ENCODE data around the gene RAB3GAP1.

The RAB3GAP1 gene

GRCh38 chr2:135164431-135164830 is 112.3 kb downstream of the RAB3GAP1 start:
- DNase-seq (ENCODE audit: low read depth): no peak

- DNase-seq (ENCODE audit: low read depth): no peak
These were observed 115.2 kb downstream of the RAB3GAP1 start for GRCh38 chr2:135167273-135167672.

GRCh38 chr2:135168204-135168856 is 116.2 kb downstream of the RAB3GAP1 start:
- no peak for DNase-seq (ENCODE audit: low read depth)

GRCh38 chr2:135169900-135170753 is 118.0 kb downstream of the RAB3GAP1 start:
- DNase-seq (ENCODE audit: low read depth): no peak

GRCh38 chr2:135174049-135174809 is 122.1 kb downstream of the RAB3GAP1 start:
- DNase-seq (ENCODE audit: low read depth): no peak

GRCh38 chr2:135174810-135175093 is 122.7 kb downstream of the RAB3GAP1 start:
- DNase-seq (ENCODE audit: low read depth): no peak

GRCh38 chr2:135175177-135175576 is 123.1 kb downstream of the RAB3GAP1 start:
- no peak for DNase-seq (ENCODE audit: low read depth)

GRCh38 chr2:135179689-135180088 is 127.6 kb downstream of the RAB3GAP1 start:
- no peak for DNase-seq (ENCODE audit: low read depth)

- DNase-seq (ENCODE audit: low read depth): no peak
These were observed 130.1 kb downstream of the RAB3GAP1 start for GRCh38 chr2:135182190-135182589.

GRCh38 chr2:135182601-135183000 is 130.5 kb downstream of the RAB3GAP1 start:
- DNase-seq (ENCODE audit: low read depth): no peak

GRCh38 chr2:135183822-135184221 is 131.7 kb downstream of the RAB3GAP1 start:
- DNase-seq (ENCODE audit: low read depth): no peak

GRCh38 chr2:135186054-135186453 is 134.0 kb downstream of the RAB3GAP1 start:
- DNase-seq (ENCODE audit: low read depth): no peak

GRCh38 chr2:135187270-135187669 is 135.2 kb downstream of the RAB3GAP1 start:
- no peak for DNase-seq (ENCODE audit: low read depth)

GRCh38 chr2:135189148-135189547 is 137.1 kb downstream of the RAB3GAP1 start:
- no peak for DNase-seq (ENCODE audit: low read depth)

GRCh38 chr2:135190799-135191198 is 138.7 kb downstream of the RAB3GAP1 start:
- DNase-seq (ENCODE audit: low read depth): no peak

- DNase-seq (ENCODE audit: low read depth): no peak
These were observed 146.4 kb downstream of the RAB3GAP1 start for GRCh38 chr2:135198481-135198880.

- DNase-seq (ENCODE audit: low read depth): no peak
These were observed 150.7 kb downstream of the RAB3GAP1 start for GRCh38 chr2:135202751-135203150.

- DNase-seq (ENCODE audit: low read depth): no peak
These were observed 151.9 kb downstream of the RAB3GAP1 start for GRCh38 chr2:135203944-135204343.

GRCh38 chr2:135208016-135208415 is 155.9 kb downstream of the RAB3GAP1 start:
- no peak for DNase-seq (ENCODE audit: low read depth)

- no peak for DNase-seq (ENCODE audit: low read depth)
These were observed 160.7 kb downstream of the RAB3GAP1 start for GRCh38 chr2:135212757-135213156.

- DNase-seq (ENCODE audit: low read depth): no peak
These were observed 166.3 kb downstream of the RAB3GAP1 start for GRCh38 chr2:135218426-135218825.

GRCh38 chr2:135219226-135219625 is 167.1 kb downstream of the RAB3GAP1 start:
- DNase-seq (ENCODE audit: low read depth): no peak
